ENCODE results near the gene IPO4.

The IPO4 gene

DNA sequence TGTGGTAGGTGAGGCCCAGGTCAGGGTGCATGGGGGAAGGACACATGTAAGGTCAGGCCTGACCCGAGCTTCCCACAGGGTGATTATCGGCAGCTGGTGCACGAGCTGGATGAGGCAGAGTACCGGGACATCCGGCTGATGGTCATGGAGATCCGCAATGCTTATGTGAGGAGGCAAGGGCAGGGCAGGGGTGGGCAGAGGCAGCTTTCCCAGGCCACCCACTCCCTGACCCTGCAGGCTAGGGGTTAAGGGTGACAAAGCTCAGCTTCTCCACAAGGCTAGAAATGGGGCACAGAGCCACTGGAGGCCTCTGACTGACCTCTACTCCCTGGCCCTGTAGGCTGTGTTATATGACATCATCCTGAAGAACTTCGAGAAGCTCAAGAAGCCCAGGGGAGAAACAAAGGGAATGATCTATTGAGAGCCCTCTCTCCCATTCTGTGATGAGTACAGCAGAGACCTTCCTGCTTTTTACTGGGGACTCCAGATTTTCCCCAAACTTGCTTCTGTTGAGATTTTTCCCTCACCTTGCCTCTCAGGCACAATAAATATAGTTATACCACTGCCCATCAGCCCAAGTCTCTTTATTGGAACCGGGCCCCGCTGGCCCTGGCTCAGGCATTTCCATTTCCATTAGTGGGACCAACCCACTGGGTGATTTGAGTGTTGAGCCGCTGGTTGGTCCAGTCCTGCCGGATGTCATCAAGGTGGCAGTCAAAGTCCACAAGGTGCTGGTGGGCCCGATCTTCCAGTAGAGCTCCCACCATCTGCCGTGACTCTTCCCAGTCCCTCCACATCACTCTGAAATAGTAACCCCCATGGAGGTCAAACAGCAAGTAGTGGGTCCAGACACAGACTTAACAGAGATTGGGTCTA is 50.0 kb downstream of the IPO4 start:
- Histone ChIP-seq H3K9me3 (ENCODE audit: insufficient read depth, low read depth, low read length) (no peaks in the 10 kb centered on the region), H3K4me1 (ENCODE audit: insufficient read depth, low read length) (peaks cover 18% of the 10 kb centered on the region), H3K36me3 (ENCODE audit: insufficient read depth, low read depth, low read length) (peaks cover 32% of the 10 kb centered on the region), H3K9ac (ENCODE audit: low read depth, low read length) (no peak overlapping the region), H3K27me3 (ENCODE audit: insufficient read depth, low read length) (no peaks in the 10 kb centered on the region), H3K27ac (ENCODE audit: low read length) (no peak overlapping the region), H3K4me3 (ENCODE audit: low read length) (no peak overlapping the region)

- H3K36me3 ChIP-seq (ENCODE audit: insufficient read depth, low read depth, low read length), result peaks cover 25% of the 10 kb centered on the region
- no peak overlapping the region for H3K9ac ChIP-seq (ENCODE audit: low read depth, low read length)
- H3K9me3 ChIP-seq (ENCODE audit: insufficient read depth, low read depth, low read length), result no peaks in the 10 kb centered on the region
- H3K4me3 ChIP-seq (ENCODE audit: low read length), result no peak overlapping the region
- no peaks in the 10 kb centered on the region for H3K27me3 ChIP-seq (ENCODE audit: insufficient read depth, low read length)
- H3K27ac ChIP-seq (ENCODE audit: low read length), result no peak overlapping the region
- H3K4me1 ChIP-seq (ENCODE audit: insufficient read depth, low read length), result peaks cover 18% of the 10 kb centered on the region
Measured at GRCh38 chr14:24137529-24138395, 50.9 kb downstream of the IPO4 start.

DNA sequence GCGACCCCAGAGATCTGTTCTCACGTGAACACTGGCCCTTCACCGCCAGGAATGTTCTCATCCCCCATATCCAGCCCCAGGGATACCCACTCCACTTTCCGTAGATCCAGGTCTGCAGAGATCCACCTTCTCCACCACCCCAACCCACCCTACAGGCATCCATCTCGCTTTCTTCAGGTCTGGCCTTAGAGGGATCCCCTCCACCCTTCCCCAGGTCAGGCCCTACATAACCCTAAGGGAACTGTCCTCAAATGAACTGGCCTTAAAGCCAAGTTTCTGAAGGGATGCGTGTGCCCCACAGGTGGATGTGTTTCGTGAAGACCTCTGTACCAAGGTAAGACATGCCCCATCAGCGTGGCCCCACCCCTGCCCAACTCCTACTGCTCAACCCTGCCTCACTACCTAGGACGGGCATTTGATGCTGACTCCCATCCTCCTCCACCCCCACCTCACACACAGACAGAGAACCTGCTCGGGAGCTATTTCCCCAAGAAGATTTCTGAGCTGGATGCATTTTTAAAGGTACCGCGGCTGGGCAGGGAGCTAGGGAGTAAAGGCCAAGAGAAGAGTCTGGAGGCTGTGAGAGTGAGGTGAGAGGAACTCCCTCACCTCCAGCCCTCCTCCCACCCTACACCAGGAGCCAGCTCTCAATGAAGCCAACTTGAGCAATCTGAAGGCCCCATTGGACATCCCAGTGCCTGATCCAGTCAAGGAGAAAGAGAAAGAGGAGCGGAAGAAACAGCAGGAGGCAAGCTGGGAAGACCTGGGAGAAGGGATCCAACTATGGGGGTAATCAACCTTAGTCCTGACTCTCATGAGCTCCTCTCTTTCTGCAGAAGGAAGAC is 51.7 kb downstream of the IPO4 start:
- Histone ChIP-seq H3K4me1 (ENCODE audit: insufficient read depth, low read length) (peaks cover 15% of the 10 kb centered on the region), H3K4me3 (ENCODE audit: low read length) (peak overlapping the region; percentile 78), H3K9ac (ENCODE audit: low read depth, low read length) (peak overlapping the region; percentile 64; the same call in 1 of the 2 replicates), H3K9me3 (ENCODE audit: insufficient read depth, low read depth, low read length) (no peaks in the 10 kb centered on the region), H3K27me3 (ENCODE audit: insufficient read depth, low read length) (no peaks in the 10 kb centered on the region), H3K27ac (ENCODE audit: low read length) (no peak overlapping the region), H3K36me3 (ENCODE audit: insufficient read depth, low read depth, low read length) (peaks cover 25% of the 10 kb centered on the region)

GRCh38 chr14:24135834-24136683 is 52.6 kb downstream of the IPO4 start, which contains the start of gene PSME1:
Gene PSME1, plus strand, starts transcription at chr14:24136194. Its CDS starts 69 bp downstream, at chr14:24136263.
- H3K4me1 ChIP-seq (ENCODE audit: insufficient read depth, low read length), result peaks cover 15% of the 10 kb centered on the region
- no peak within 1 kb of the TSS for H3K27ac ChIP-seq (ENCODE audit: low read length)
- peak within 1 kb of the TSS; percentile 67; the same call in 1 of the 2 replicates for H3K9ac ChIP-seq (ENCODE audit: low read depth, low read length)
- H3K36me3 ChIP-seq (ENCODE audit: insufficient read depth, low read depth, low read length), result peaks cover 25% of the 10 kb centered on the region
- H3K9me3 ChIP-seq (ENCODE audit: insufficient read depth, low read depth, low read length), result no peaks in the 10 kb centered on the region
- H3K4me3 ChIP-seq (ENCODE audit: low read length), result peak within 1 kb of the TSS; percentile 78
- no peaks in the 10 kb centered on the region for H3K27me3 ChIP-seq (ENCODE audit: insufficient read depth, low read length)

DNA sequence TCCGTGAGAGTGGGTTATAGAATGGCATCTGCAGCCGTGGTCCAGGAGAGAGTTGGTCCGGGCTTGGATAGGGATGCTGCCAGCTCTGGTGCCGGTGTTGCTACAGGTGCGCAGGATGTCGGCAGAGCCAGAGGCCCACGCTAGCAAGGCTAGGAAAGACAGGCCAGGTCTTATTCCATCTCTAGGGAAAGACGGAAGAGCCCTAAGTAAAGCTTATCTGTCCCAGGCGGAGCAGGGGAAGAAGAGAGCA is 53.1 kb downstream of the IPO4 start:
- peaks cover 15% of the 10 kb centered on the region for H3K4me1 ChIP-seq (ENCODE audit: insufficient read depth, low read length)
- H3K27ac ChIP-seq (ENCODE audit: low read length), result no peak overlapping the region
- peak overlapping the region; percentile 67; the same call in 1 of the 2 replicates for H3K9ac ChIP-seq (ENCODE audit: low read depth, low read length)
- peaks cover 25% of the 10 kb centered on the region for H3K36me3 ChIP-seq (ENCODE audit: insufficient read depth, low read depth, low read length)
- H3K4me3 ChIP-seq (ENCODE audit: low read length), result peak overlapping the region; percentile 78
- H3K9me3 ChIP-seq (ENCODE audit: insufficient read depth, low read depth, low read length), result no peaks in the 10 kb centered on the region
- H3K27me3 ChIP-seq (ENCODE audit: insufficient read depth, low read length), result no peaks in the 10 kb centered on the region

- H3K9ac ChIP-seq (ENCODE audit: low read depth, low read length), result no peak overlapping the region
- H3K9me3 ChIP-seq (ENCODE audit: insufficient read depth, low read depth, low read length), result no peaks in the 10 kb centered on the region
- no peak overlapping the region for H3K27ac ChIP-seq (ENCODE audit: low read length)
- peaks cover 13% of the 10 kb centered on the region for H3K36me3 ChIP-seq (ENCODE audit: insufficient read depth, low read depth, low read length)
- H3K27me3 ChIP-seq (ENCODE audit: insufficient read depth, low read length), result no peaks in the 10 kb centered on the region
- H3K4me3 ChIP-seq (ENCODE audit: low read length), result no peak overlapping the region
- peaks cover 15% of the 10 kb centered on the region for H3K4me1 ChIP-seq (ENCODE audit: insufficient read depth, low read length)
Measured at GRCh38 chr14:24133735-24134134, 54.9 kb downstream of the IPO4 start.

DNA sequence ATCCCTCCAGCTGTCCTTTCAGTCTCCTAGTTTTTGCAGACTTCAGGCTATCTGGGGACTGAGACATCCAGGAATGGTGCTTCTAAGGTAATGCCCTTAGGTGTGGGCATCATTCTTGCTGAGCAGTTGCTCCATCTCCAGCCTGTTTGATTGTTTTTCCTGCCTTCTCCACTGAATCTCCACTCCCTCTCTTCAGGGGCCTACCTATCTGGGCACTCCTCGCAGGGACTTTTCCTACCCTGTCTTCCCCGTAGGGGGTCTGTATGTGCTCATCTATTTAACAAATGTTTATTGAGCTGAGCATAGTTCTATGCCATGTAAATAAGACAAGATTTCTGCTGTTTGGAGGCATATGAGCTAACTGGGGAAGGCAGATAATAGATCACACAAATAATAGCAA is 55.6 kb downstream of the IPO4 start:
- Histone ChIP-seq H3K9me3 (ENCODE audit: insufficient read depth, low read depth, low read length) (no peaks in the 10 kb centered on the region), H3K9ac (ENCODE audit: low read depth, low read length) (no peak overlapping the region), H3K27me3 (ENCODE audit: insufficient read depth, low read length) (no peaks in the 10 kb centered on the region), H3K4me1 (ENCODE audit: insufficient read depth, low read length) (peaks cover 15% of the 10 kb centered on the region), H3K36me3 (ENCODE audit: insufficient read depth, low read depth, low read length) (peaks cover 6% of the 10 kb centered on the region), H3K4me3 (ENCODE audit: low read length) (no peak overlapping the region), H3K27ac (ENCODE audit: low read length) (no peak overlapping the region)

DNA sequence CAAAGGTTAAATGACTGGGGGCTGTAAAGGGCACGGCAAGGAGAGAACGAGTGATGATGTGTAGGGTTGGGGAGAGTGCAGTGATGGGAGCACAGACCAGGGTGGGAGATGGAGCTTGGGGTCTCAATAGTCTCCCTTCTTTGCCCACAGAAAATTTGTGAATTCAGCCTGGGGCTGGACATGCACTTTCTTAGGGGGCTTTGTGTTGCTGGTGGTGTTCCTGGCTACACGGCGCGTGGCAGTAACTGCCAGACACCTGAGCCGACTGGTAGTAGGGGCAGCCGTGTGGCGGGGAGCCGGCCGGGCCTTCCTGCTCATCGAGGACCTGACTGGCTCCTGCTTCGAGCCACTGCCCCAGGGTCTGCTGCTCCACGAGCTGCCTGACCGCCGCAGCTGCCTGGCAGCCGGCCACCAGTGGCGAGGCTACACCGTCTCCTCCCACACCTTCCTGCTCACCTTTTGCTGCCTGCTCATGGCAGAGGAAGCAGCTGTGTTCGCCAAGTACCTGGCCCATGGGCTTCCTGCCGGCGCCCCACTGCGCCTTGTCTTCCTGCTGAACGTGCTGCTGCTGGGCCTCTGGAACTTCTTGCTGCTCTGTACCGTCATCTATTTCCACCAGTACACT is 56.4 kb downstream of the IPO4 start:
- H3K36me3 ChIP-seq (ENCODE audit: insufficient read depth, low read depth, low read length), result no peaks in the 10 kb centered on the region
- no peak overlapping the region for H3K4me3 ChIP-seq (ENCODE audit: low read length)
- peaks cover 11% of the 10 kb centered on the region for H3K4me1 ChIP-seq (ENCODE audit: insufficient read depth, low read length)
- H3K9ac ChIP-seq (ENCODE audit: low read depth, low read length), result no peak overlapping the region
- H3K27ac ChIP-seq (ENCODE audit: low read length), result no peak overlapping the region
- H3K27me3 ChIP-seq (ENCODE audit: insufficient read depth, low read length), result no peaks in the 10 kb centered on the region
- no peaks in the 10 kb centered on the region for H3K9me3 ChIP-seq (ENCODE audit: insufficient read depth, low read depth, low read length)

GRCh38 chr14:24131549-24131966 is 57.1 kb downstream of the IPO4 start:
- no peak overlapping the region for H3K9ac ChIP-seq (ENCODE audit: low read depth, low read length)
- H3K36me3 ChIP-seq (ENCODE audit: insufficient read depth, low read depth, low read length), result no peaks in the 10 kb centered on the region
- no peak overlapping the region for H3K27ac ChIP-seq (ENCODE audit: low read length)
- no peak overlapping the region for H3K4me3 ChIP-seq (ENCODE audit: low read length)
- H3K27me3 ChIP-seq (ENCODE audit: insufficient read depth, low read length), result no peaks in the 10 kb centered on the region
- peaks cover 6% of the 10 kb centered on the region; the same call in 1 of the 2 replicates for H3K4me1 ChIP-seq (ENCODE audit: insufficient read depth, low read length)
- no peaks in the 10 kb centered on the region for H3K9me3 ChIP-seq (ENCODE audit: insufficient read depth, low read depth, low read length)

GRCh38 chr14:24130717-24131548 is 57.7 kb downstream of the IPO4 start:
- 0 out of 2 replicates have a peak, but pooled peaks cover 5% of the 10 kb centered on the region for H3K4me1 ChIP-seq (ENCODE audit: insufficient read depth, low read length)
- H3K27me3 ChIP-seq (ENCODE audit: insufficient read depth, low read length), result no peaks in the 10 kb centered on the region
- no peaks in the 10 kb centered on the region for H3K36me3 ChIP-seq (ENCODE audit: insufficient read depth, low read depth, low read length)
- no peak overlapping the region for H3K27ac ChIP-seq (ENCODE audit: low read length)
- H3K9me3 ChIP-seq (ENCODE audit: insufficient read depth, low read depth, low read length), result no peaks in the 10 kb centered on the region
- no peak overlapping the region for H3K4me3 ChIP-seq (ENCODE audit: low read length)
- no peak overlapping the region for H3K9ac ChIP-seq (ENCODE audit: low read depth, low read length)

Measured in iPS-20b (cell line).